GM18861 (cell line): ENCODE data around the gene DTL.
"Not testable (repeated sequence)": the region's sequence is repeated elsewhere in the genome, so short reads cannot be mapped to it uniquely, and the experiment has no call there.

Experiments
- ATAC-seq: cut with Tn5 transposase; IDR thresholded peaks from one replicate; pipeline ENCODE4 v1.9.1; 2021; ENCODE audit not compliant: unreplicated experiment

DTL gene

GRCh38 chr1:212035123-212035834, at the start of gene DTL, which contains the start of gene INTS7:
DTL (plus strand) TSS chr1:212035748; CDS start chr1:212035891, 143 bp downstream.
INTS7 (minus strand) TSS chr1:212035557; CDS start chr1:212035437, 120 bp downstream.
- peak; percentile 69 for ATAC-seq

- ATAC-seq, result no peak
Measured at GRCh38 chr1:211986628-211987254, 48.8 kb upstream of the DTL start.

GRCh38 chr1:211991695-211992094, 43.9 kb upstream of the DTL start:
- ATAC-seq, result no peak

GRCh38 chr1:211997426-211997825, 38.1 kb upstream of the DTL start:
- ATAC-seq, result not testable (repeated sequence)

- no peak for ATAC-seq
Measured at GRCh38 chr1:212002536-212002935, 33.0 kb upstream of the DTL start.

GRCh38 chr1:212004895-212005608, 30.5 kb upstream of the DTL start:
- ATAC-seq, result no peak

GRCh38 chr1:212007178-212007577, 28.4 kb upstream of the DTL start:
- no peak for ATAC-seq

- no peak for ATAC-seq
Measured at GRCh38 chr1:212007886-212008285, 27.7 kb upstream of the DTL start.

- ATAC-seq, result no peak
Measured at GRCh38 chr1:212009561-212009960, 26.0 kb upstream of the DTL start.

- no peak for ATAC-seq
Measured at GRCh38 chr1:212010004-212010403, 25.5 kb upstream of the DTL start.

- no peak for ATAC-seq
Measured at GRCh38 chr1:212012034-212012740, 23.4 kb upstream of the DTL start.

- ATAC-seq, result no peak
Measured at GRCh38 chr1:212013672-212014071, 21.9 kb upstream of the DTL start.

GRCh38 chr1:212020975-212021374, 14.6 kb upstream of the DTL start:
- ATAC-seq, result no peak

- no peak for ATAC-seq
Measured at GRCh38 chr1:212021563-212021962, 14.0 kb upstream of the DTL start.

- ATAC-seq, result not testable (repeated sequence)
Measured at GRCh38 chr1:212022908-212023307, 12.6 kb upstream of the DTL start.

- no peak for ATAC-seq
Measured at GRCh38 chr1:212024469-212025149, 10.9 kb upstream of the DTL start.

GRCh38 chr1:212027727-212028126, 7.8 kb upstream of the DTL start:
- ATAC-seq, result not testable (repeated sequence)

GRCh38 chr1:212030936-212031528, 4.5 kb upstream of the DTL start:
- no peak for ATAC-seq

- ATAC-seq, result peak; percentile 2
Measured at GRCh38 chr1:212034516-212035122, 929 bp upstream of the DTL start.
